ENCODE measurements around the gene KDM8.
A peak's percentile ranks its signal among the peaks of the same experiment; 100 is the strongest.

Gene KDM8

GRCh38 chr16:27245276-27246172 lies 42.2 kb downstream of the KDM8 start:
- DNase-seq: peak; percentile 68 to 76

GRCh38 chr16:27246439-27246838 lies 43.1 kb downstream of the KDM8 start:
- DNase-seq: peak; percentile 32 to 47

- peak in 1 of 2 experiments; percentile 18 for DNase-seq
These were observed 43.8 kb downstream of the KDM8 start for GRCh38 chr16:27247076-27247475.

GRCh38 chr16:27248036-27248435 lies 44.7 kb downstream of the KDM8 start:
- DNase-seq: no peak

- peak; percentile 12 to 14 for DNase-seq
These were observed 45.6 kb downstream of the KDM8 start for GRCh38 chr16:27248886-27249285.

- peak; percentile 54 to 58 for DNase-seq
These were observed 48.3 kb downstream of the KDM8 start for GRCh38 chr16:27251541-27252205.

- DNase-seq: no peak
These were observed 48.9 kb downstream of the KDM8 start for GRCh38 chr16:27252206-27252585.

- peak; percentile 58 to 60 for DNase-seq
These were observed 50.2 kb downstream of the KDM8 start for GRCh38 chr16:27253526-27253930.

GRCh38 chr16:27254262-27254811 lies 51.0 kb downstream of the KDM8 start:
- peak; percentile 45 to 55 for DNase-seq

GRCh38 chr16:27256861-27257260 lies 53.5 kb downstream of the KDM8 start:
- no peak for DNase-seq

- DNase-seq: peak in 1 of 2 experiments; percentile 12
These were observed 53.9 kb downstream of the KDM8 start for GRCh38 chr16:27257271-27257670.

GRCh38 chr16:27258241-27258734 lies 55.0 kb downstream of the KDM8 start:
- DNase-seq: no peak

- no peak for DNase-seq
These were observed 56.4 kb downstream of the KDM8 start for GRCh38 chr16:27259710-27260109.

- DNase-seq: peak in 1 of 2 experiments; percentile 3
These were observed 59.6 kb downstream of the KDM8 start for GRCh38 chr16:27262904-27263423.

- DNase-seq: peak; percentile 3 to 11
These were observed 60.8 kb downstream of the KDM8 start for GRCh38 chr16:27264151-27264550.

- DNase-seq: no peak
These were observed 62.7 kb downstream of the KDM8 start for GRCh38 chr16:27265982-27266381.

GRCh38 chr16:27267037-27267677 lies 63.8 kb downstream of the KDM8 start:
- DNase-seq: peak; percentile 21 to 22

- peak; percentile 99 for DNase-seq
These were observed 65.3 kb downstream of the KDM8 start, which contains the start of gene NSMCE1 for GRCh38 chr16:27268376-27269299. TSS of gene NSMCE1 (minus strand) at chr16:27268772. CDS start at chr16:27257570, 11,202 bp downstream.

- peak; percentile 17 for DNase-seq
These were observed 66.2 kb downstream of the KDM8 start for GRCh38 chr16:27269300-27270150.

GRCh38 chr16:27270349-27270748 lies 67.0 kb downstream of the KDM8 start:
- DNase-seq: peak; percentile 29 to 39
